Fibroblast of lung (primary cell): ENCODE results near the gene AMBRA1. TPM values are rescaled to one million over a fixed set of nuclear protein-coding genes. Genes with fewer than 3 reads are reported as not detected.

Source experiments
- DNase-seq, 2 donors: peaks; one replicate each; pipeline versions ENCODE4 v3.0.0 to v3.0.0-alpha.2; 2010; ENCODE audit warnings: low read depth in 2 of 2
- H2AFZ ChIP-seq: 2 replicates; pipeline ENCODE4 v1.5.1; 2012; ENCODE audit warnings: low read length, control low read depth, inconsistent platforms
- H3K27ac ChIP-seq: 2 replicates; pipeline ENCODE4 v1.5.1; 2011; ENCODE audit warnings: low read length, control low read depth; ENCODE audit not compliant: insufficient read depth
- H3K27me3 ChIP-seq: 2 replicates; pipeline ENCODE4 v1.5.1; 2011; ENCODE audit warnings: mild to moderate bottlenecking, low read length; ENCODE audit not compliant: control insufficient read depth, insufficient read depth
- H3K36me3 ChIP-seq: 2 replicates; pipeline ENCODE4 v1.5.1; 2011; ENCODE audit warnings: low read length; ENCODE audit not compliant: control insufficient read depth, insufficient read depth
- H3K4me1 ChIP-seq: 2 replicates; pipeline ENCODE4 v1.5.1; 2011; ENCODE audit warnings: low read length; ENCODE audit not compliant: control insufficient read depth, insufficient read depth; ENCODE audit errors: extremely low read depth
- H3K4me2 ChIP-seq: 2 replicates; pipeline ENCODE4 v1.5.1; 2011; ENCODE audit warnings: low read length, control low read depth; ENCODE audit not compliant: insufficient read depth; ENCODE audit errors: extremely low read depth
- H3K4me3 ChIP-seq, 4 experiments: fragments of 200-600 bp in 1 of 4; sonication (generic) in 1 of 4; replicated peaks in 1 of 4; 2 replicates each; pipeline ENCODE4 v1.5.1; 2011 to 2016; ENCODE audit warnings: low read length in 4 of 4, low read depth in 3 of 4, mild to moderate bottlenecking in 3 of 4, control low read depth in 2 of 4, inconsistent platforms in 1 of 4, mixed read lengths in 1 of 4; ENCODE audit not compliant: insufficient read depth in 1 of 4; ENCODE audit errors: control extremely low read depth in 1 of 4
- H3K79me2 ChIP-seq: 2 replicates; pipeline ENCODE4 v1.5.1; 2012; ENCODE audit warnings: mild to moderate bottlenecking, low read length, inconsistent platforms; ENCODE audit not compliant: control insufficient read depth, insufficient read depth
- H3K9ac ChIP-seq: 2 replicates; pipeline ENCODE4 v1.5.1; 2011; ENCODE audit warnings: mild to moderate bottlenecking, low read length, control low read depth; ENCODE audit not compliant: insufficient read depth
- H3K9me3 ChIP-seq: 2 replicates; pipeline ENCODE4 v1.5.1; 2012; ENCODE audit warnings: low read depth, low read length; ENCODE audit not compliant: control insufficient read depth, insufficient read depth
- H4K20me1 ChIP-seq: 2 replicates; pipeline ENCODE4 v1.5.1; 2011; ENCODE audit warnings: low read length; ENCODE audit not compliant: control insufficient read depth, insufficient read depth; ENCODE audit errors: extremely low read depth
- CTCF ChIP-seq, 2 donors: IDR thresholded peaks in 1 of 2; conservative IDR thresholded peaks in 1 of 2; 1 replicate in 1 of 2; 2 replicates in 1 of 2; pipeline ENCODE4 v1.5.1; 2011 to 2012; ENCODE audit warnings: low read length in 2 of 2, control low read depth in 1 of 2, inconsistent platforms in 1 of 2, low read depth in 1 of 2, mild to moderate bottlenecking in 1 of 2
- EZH2 ChIP-seq: IDR thresholded peaks from 2 replicates; pipeline ENCODE4 v1.5.1; 2012; ENCODE audit warnings: low read length, control low read depth, mild to moderate bottlenecking; ENCODE audit errors: missing control alignments
- polyA plus RNA-seq, 2 donors: library from polyadenylated mRNA; depleted of rRNA in 1 of 2; stranded (reverse) in 1 of 2; unstranded in 1 of 2; fragments of >200 nt; gene quantifications; 2 replicates each; pipeline ENCODE4 v1.2.1, GENCODE V29; 2011 to 2012; ENCODE audit warnings: missing spikeins in 1 of 2
- total RNA-seq: library from RNA; depleted of rRNA; stranded (reverse); fragments of >200 nt; gene quantifications from 2 replicates; pipeline ENCODE4 v1.2.1, GENCODE V29; 2014

Gene AMBRA1
- total and polyA plus RNA-seq, 2 donors (not counting 1 experiment from before 2014, with no cell fraction given), result 8.3 to 23.3 TPM

- H3K4me1 ChIP-seq, result peaks cover 2% of the 10 kb centered on the region
- TF ChIP-seq EZH2, result no peak
- H3K27me3 ChIP-seq, result no peaks in the 10 kb centered on the region
- H3K4me3 ChIP-seq, result no peak overlapping the region
- H3K9me3 ChIP-seq, result no peaks in the 10 kb centered on the region
- H3K36me3 ChIP-seq, result no peaks in the 10 kb centered on the region
- H3K9ac ChIP-seq, result no peak overlapping the region
- DNase-seq, result no peak
- H3K27ac ChIP-seq, result no peak overlapping the region
- H3K79me2 ChIP-seq, result peaks cover 4% of the 10 kb centered on the region
- no peaks in the 10 kb centered on the region for H4K20me1 ChIP-seq
- H2AFZ ChIP-seq, result no peak overlapping the region
- H3K4me2 ChIP-seq, result no peak overlapping the region
Observed at GRCh38 chr11:46514370-46514769, 79.5 kb downstream of the AMBRA1 start.

GRCh38 chr11:46513934-46514342, 79.9 kb downstream of the AMBRA1 start:
- Histone ChIP-seq H3K4me2 (no peak overlapping the region), H3K79me2 (peaks cover 1% of the 10 kb centered on the region), H3K4me3 (no peak overlapping the region), H3K4me1 (peaks cover 2% of the 10 kb centered on the region), H3K9me3 (no peaks in the 10 kb centered on the region), H4K20me1 (no peaks in the 10 kb centered on the region), H2AFZ (no peak overlapping the region), H3K27ac (no peak overlapping the region), H3K27me3 (no peaks in the 10 kb centered on the region), H3K36me3 (no peaks in the 10 kb centered on the region), H3K9ac (no peak overlapping the region)
- DNase-seq, result peak; percentile 38 to 61
- TF ChIP-seq CTCF (conservative IDR thresholded peaks at IDR 0.05 in 1 of 2, IDR thresholded peaks at IDR 0.05 in 1 of 2; ENCODE audit: low read depth in 1 of 2, low read length in 2 of 2) (no peak), EZH2 (no peak)

GRCh38 chr11:46512261-46512881, 81.5 kb downstream of the AMBRA1 start:
- Histone ChIP-seq H4K20me1 (no peaks in the 10 kb centered on the region), H3K4me2 (no peak overlapping the region), H3K9me3 (no peaks in the 10 kb centered on the region), H3K4me1 (peaks cover 2% of the 10 kb centered on the region), H3K9ac (no peak overlapping the region), H3K4me3 (no peak overlapping the region), H3K27me3 (no peaks in the 10 kb centered on the region), H3K27ac (no peak overlapping the region), H3K36me3 (peaks cover 2% of the 10 kb centered on the region), H3K79me2 (peaks cover 1% of the 10 kb centered on the region), H2AFZ (no peak overlapping the region)
- DNase-seq, result no peak
- TF ChIP-seq EZH2 (no peak), CTCF (conservative IDR thresholded peaks at IDR 0.05 in 1 of 2, IDR thresholded peaks at IDR 0.05 in 1 of 2; ENCODE audit: low read depth in 1 of 2, low read length in 2 of 2) (no peak)
